ENCODE results near the gene ERBIN. TPM values are rescaled to one million over a fixed set of nuclear protein-coding genes. Genes with fewer than 3 reads are reported as not detected.

Gene ERBIN
- total RNA-seq, 4 donors from 2014 or later: 88.7 to 108 (median 106) TPM

GRCh38 chr5:65925044-65925600 is 1.3 kb upstream of the ERBIN start:
- TF ChIP-seq POLR2A (IDR thresholded peaks at IDR 0.05) (no peak), CTCF (IDR thresholded peaks at IDR 0.05) (peak in 1 of 6 experiments; percentile 6)
- 0 to 1% methylated on average over 3 to 20 of the region's 46 CpGs for WGBS, 2 donors
- H3K9me3 ChIP-seq: no peaks in the 10 kb centered on the region
- DNase-seq: peak; percentile 65 to 74
- peak overlapping the region; percentile 70 to 97 (median 94) for H3K27ac ChIP-seq
- H3K36me3 ChIP-seq: no peaks in the 10 kb centered on the region
- intact Hi-C loops (cut with DNase I): loop anchor here (5.0 kb wide), 1 partner anchor 217 kb away; the partner anchor contains the start of gene SREK1
- H3K4me3 ChIP-seq (replicated peaks in 1 of 3): peak overlapping the region; percentile 29 to 91 (median 72)
- no peaks in the 10 kb centered on the region for H3K27me3 ChIP-seq
- peaks cover 0 to 6% of the 10 kb centered on the region in 2 donors for H3K4me1 ChIP-seq

GRCh38 chr5:65925601-65926275 is 637 bp upstream of the ERBIN start:
- intact Hi-C loops (cut with DNase I): loop anchor here (5.0 kb wide), 1 partner anchor 217 kb away; the partner anchor contains the start of gene SREK1
- peak; percentile 84 to 85 for DNase-seq
- Histone ChIP-seq H3K27me3 (no peaks in the 10 kb centered on the region), H3K4me3 (replicated peaks in 1 of 3) (peak overlapping the region; percentile 65 to 91 (median 86)), H3K36me3 (no peaks in the 10 kb centered on the region), H3K9me3 (no peaks in the 10 kb centered on the region), H3K27ac (peak overlapping the region; percentile 98 to 100 (median 99)), H3K4me1 (peaks cover 0 to 10% of the 10 kb centered on the region in 2 donors)
- TF ChIP-seq CTCF (IDR thresholded peaks at IDR 0.05) (peak in 2 of 6 experiments; percentile 37 to 42), POLR2A (IDR thresholded peaks at IDR 0.05) (peak; percentile 68 to 93)
- 0 to 1% methylated on average over 21 to 47 of the region's 94 CpGs for WGBS, 2 donors

- intact Hi-C loops (cut with DNase I): loop anchor here (5.0 kb wide), 1 partner anchor 215 kb away; the partner anchor contains the start of gene SREK1
- Histone ChIP-seq H3K4me3 (replicated peaks in 1 of 3) (peak overlapping the region; percentile 65 to 91 (median 86)), H3K27me3 (no peaks in the 10 kb centered on the region), H3K36me3 (no peaks in the 10 kb centered on the region), H3K27ac (peak overlapping the region; percentile 98 to 100 (median 99)), H3K9me3 (no peaks in the 10 kb centered on the region), H3K4me1 (peaks cover 0 to 10% of the 10 kb centered on the region in 2 donors)
- DNase-seq: peak in 1 of 2 donors; percentile 2
- no peak for TF ChIP-seq CTCF (IDR thresholded peaks at IDR 0.05)
- TF ChIP-seq POLR2A (IDR thresholded peaks at IDR 0.05): no peak
- 0 to 1% methylated on average over 16 of the region's 16 CpGs for WGBS, 2 donors
Measured at GRCh38 chr5:65926893-65927292, 518 bp downstream of the ERBIN start.

GRCh38 chr5:65927503-65928321 is 1.3 kb downstream of the ERBIN start:
- Histone ChIP-seq H3K36me3 (no peaks in the 10 kb centered on the region), H3K9me3 (no peaks in the 10 kb centered on the region), H3K4me1 (peaks cover 0 to 12% of the 10 kb centered on the region in 2 donors), H3K27ac (peak overlapping the region; percentile 98 to 100 (median 99)), H3K27me3 (no peaks in the 10 kb centered on the region), H3K4me3 (replicated peaks in 1 of 3) (peak overlapping the region; percentile 65 to 91 (median 86))
- intact Hi-C loops (cut with DNase I): loop anchor here (5.0 kb wide), 1 partner anchor 215 kb away; the partner anchor contains the start of gene SREK1
- 1% methylated on average over 13 of the region's 13 CpGs for WGBS, 2 donors
- TF ChIP-seq POLR2A (IDR thresholded peaks at IDR 0.05) (peak in 1 of 2 donors; percentile 56), CTCF (IDR thresholded peaks at IDR 0.05) (no peak)
- DNase-seq: peak; percentile 10 to 37

All from thyroid gland (tissue), 4 donors.